GM19397 (cell line): ENCODE measurements around the gene RPN2.
A peak's percentile ranks its signal among the peaks of the same experiment; 100 is the strongest.
"Not testable (repeated sequence)": the region's sequence is repeated elsewhere in the genome, so short reads cannot be mapped to it uniquely, and the experiment has no call there.

Experiments
- ATAC-seq: cut with Tn5 transposase; IDR thresholded peaks from one replicate; pipeline ENCODE4 v1.9.1; 2021; ENCODE audit warnings: mild to moderate bottlenecking, moderate library complexity; ENCODE audit not compliant: unreplicated experiment

The RPN2 gene

GRCh38 chr20:37178839-37179682, at the start of gene RPN2, which contains the start of gene MROH8:
Gene RPN2 (plus strand): TSS chr20:37179330. CDS start chr20:37179357, 27 bp downstream.
Gene MROH8 (minus strand): TSS chr20:37179548.
- ATAC-seq, result peak; percentile 94

GRCh38 chr20:37131486-37131885, 47.6 kb upstream of the RPN2 start:
- ATAC-seq, result no peak

- no peak for ATAC-seq
Measured at GRCh38 chr20:37133952-37134351, 45.2 kb upstream of the RPN2 start.

GRCh38 chr20:37137547-37137946, 41.6 kb upstream of the RPN2 start:
- no peak for ATAC-seq

GRCh38 chr20:37142708-37143107, 36.4 kb upstream of the RPN2 start:
- ATAC-seq, result no peak

- ATAC-seq, result no peak
Measured at GRCh38 chr20:37144856-37145404, 34.2 kb upstream of the RPN2 start.

- no peak for ATAC-seq
Measured at GRCh38 chr20:37147250-37147649, 31.9 kb upstream of the RPN2 start.

- not testable (repeated sequence) for ATAC-seq
Measured at GRCh38 chr20:37150864-37151263, 28.3 kb upstream of the RPN2 start.

GRCh38 chr20:37151529-37151928, 27.6 kb upstream of the RPN2 start:
- ATAC-seq, result no peak

GRCh38 chr20:37152284-37152683, 26.8 kb upstream of the RPN2 start:
- no peak for ATAC-seq

GRCh38 chr20:37154684-37155298, 24.3 kb upstream of the RPN2 start:
- ATAC-seq, result no peak

GRCh38 chr20:37155987-37156386, 23.1 kb upstream of the RPN2 start:
- no peak for ATAC-seq

GRCh38 chr20:37158248-37158647, 20.9 kb upstream of the RPN2 start:
- no peak for ATAC-seq

- ATAC-seq, result no peak
Measured at GRCh38 chr20:37160683-37161082, 18.4 kb upstream of the RPN2 start.

- no peak for ATAC-seq
Measured at GRCh38 chr20:37161830-37162549, 17.1 kb upstream of the RPN2 start.

GRCh38 chr20:37162646-37163045, 16.5 kb upstream of the RPN2 start:
- ATAC-seq, result no peak

- no peak for ATAC-seq
Measured at GRCh38 chr20:37163832-37164554, 15.1 kb upstream of the RPN2 start.

GRCh38 chr20:37165031-37165430, 14.1 kb upstream of the RPN2 start:
- no peak for ATAC-seq

GRCh38 chr20:37166867-37167266, 12.3 kb upstream of the RPN2 start:
- ATAC-seq, result no peak

GRCh38 chr20:37172836-37173235, 6.3 kb upstream of the RPN2 start:
- no peak for ATAC-seq
